ENCODE results near the gene DDN. TPM values are rescaled to one million over a fixed set of nuclear protein-coding genes. Genes with fewer than 3 reads are reported as not detected.

Gene DDN
- total RNA-seq, 1 experiment from 2014 or later: 3.5 TPM

DNA sequence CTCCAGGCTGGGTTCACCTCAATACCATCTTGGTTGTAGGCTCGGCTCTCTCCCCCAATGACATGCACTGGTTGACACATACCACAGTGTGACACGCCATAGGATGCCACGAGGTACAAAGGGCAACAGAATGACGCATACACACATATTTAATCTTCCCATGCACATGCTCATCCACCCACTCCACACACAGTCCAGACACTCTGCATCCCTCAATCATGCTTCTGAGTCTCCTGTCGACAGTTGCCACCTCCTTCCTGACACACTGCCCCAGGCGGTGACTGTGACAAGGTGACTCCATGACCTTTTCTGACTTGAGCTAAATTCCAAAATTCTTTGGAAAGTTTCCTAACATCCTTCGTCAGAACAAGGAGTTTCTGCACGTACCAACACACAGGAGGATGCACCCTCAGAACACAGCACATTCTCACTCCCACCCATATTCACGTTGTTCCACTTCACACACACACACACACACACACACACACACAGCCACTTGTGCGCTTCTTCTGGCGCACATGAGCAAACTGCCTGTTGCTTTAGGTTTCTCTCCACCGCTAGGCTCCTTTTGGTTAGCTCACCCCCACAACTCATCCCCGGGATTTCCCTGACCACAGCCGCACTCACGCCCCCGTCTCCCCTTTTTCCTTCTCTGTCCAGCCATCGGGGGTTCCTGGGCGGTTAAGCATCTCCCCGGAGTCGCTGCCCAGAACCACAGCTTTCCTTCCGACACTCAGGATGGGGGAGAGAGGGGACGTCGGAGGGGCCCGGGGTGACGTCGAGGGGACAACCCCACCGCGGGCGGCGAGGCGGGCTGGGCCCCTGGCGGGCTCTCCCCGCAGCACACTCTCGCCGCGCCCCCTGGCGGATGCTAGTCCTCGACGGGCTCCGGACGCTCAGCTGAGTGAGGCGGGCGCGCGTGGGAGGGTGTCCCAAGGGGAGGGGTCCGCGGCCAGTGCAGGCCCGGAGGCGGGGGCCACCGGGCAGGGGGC, 21.6 kb downstream of the DDN start:
- H3K4me3 ChIP-seq (ENCODE audit: low read length): peak overlapping the region; percentile 67; the same call in 1 of the 2 replicates
- H3K9me3 ChIP-seq (ENCODE audit: low read length): no peaks in the 10 kb centered on the region
- no peak overlapping the region for H2AFZ ChIP-seq (ENCODE audit: low read length)
- H3K27ac ChIP-seq (ENCODE audit: low read length): no peak overlapping the region
- ATAC-seq: peak; percentile 37
- H3F3A ChIP-seq (ENCODE audit: low read length, unreplicated experiment): no peaks in the 10 kb centered on the region
- H3K36me3 ChIP-seq (ENCODE audit: low read depth, low read length): no peaks in the 10 kb centered on the region
- H3K9ac ChIP-seq (ENCODE audit: low read length): no peak overlapping the region
- no TSS peak for BruUV-seq (replicated peaks)
- CTCF ChIA-PET: no interaction called here
- TF ChIP-seq EZH2phosphoT487 (IDR thresholded peaks at IDR 0.05; ENCODE audit: borderline replicate concordance, low read length) (no peak), EZH2 (IDR thresholded peaks at IDR 0.05; ENCODE audit: low read length, unreplicated experiment) (no peak)
- TF ChIP-seq, protein P1, sequence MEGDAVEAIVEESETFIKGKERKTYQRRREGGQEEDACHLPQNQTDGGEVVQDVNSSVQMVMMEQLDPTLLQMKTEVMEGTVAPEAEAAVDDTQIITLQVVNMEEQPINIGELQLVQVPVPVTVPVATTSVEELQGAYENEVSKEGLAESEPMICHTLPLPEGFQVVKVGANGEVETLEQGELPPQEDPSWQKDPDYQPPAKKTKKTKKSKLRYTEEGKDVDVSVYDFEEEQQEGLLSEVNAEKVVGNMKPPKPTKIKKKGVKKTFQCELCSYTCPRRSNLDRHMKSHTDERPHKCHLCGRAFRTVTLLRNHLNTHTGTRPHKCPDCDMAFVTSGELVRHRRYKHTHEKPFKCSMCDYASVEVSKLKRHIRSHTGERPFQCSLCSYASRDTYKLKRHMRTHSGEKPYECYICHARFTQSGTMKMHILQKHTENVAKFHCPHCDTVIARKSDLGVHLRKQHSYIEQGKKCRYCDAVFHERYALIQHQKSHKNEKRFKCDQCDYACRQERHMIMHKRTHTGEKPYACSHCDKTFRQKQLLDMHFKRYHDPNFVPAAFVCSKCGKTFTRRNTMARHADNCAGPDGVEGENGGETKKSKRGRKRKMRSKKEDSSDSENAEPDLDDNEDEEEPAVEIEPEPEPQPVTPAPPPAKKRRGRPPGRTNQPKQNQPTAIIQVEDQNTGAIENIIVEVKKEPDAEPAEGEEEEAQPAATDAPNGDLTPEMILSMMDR (conservative IDR thresholded peaks at IDR 0.05; ENCODE audit: low read depth, low read length): peak; percentile 75
- no peaks in the 10 kb centered on the region for H4K20me1 ChIP-seq (ENCODE audit: low read length)
- H3K27me3 ChIP-seq (ENCODE audit: low read length): peaks cover 52% of the 10 kb centered on the region
- H3K4me1 ChIP-seq (ENCODE audit: insufficient read depth, low read length): peaks cover 29% of the 10 kb centered on the region
- H3K4me2 ChIP-seq (ENCODE audit: low read length): peak overlapping the region; percentile 94
- POLR2A ChIA-PET (ENCODE audit: unreplicated experiment): no interaction called here
- H3K9me2 ChIP-seq (replicated peaks; ENCODE audit: low read length): no peaks in the 10 kb centered on the region
- DNase-seq: peak; percentile 47
- H3K79me2 ChIP-seq (ENCODE audit: low read length): no peaks in the 10 kb centered on the region
- intact Hi-C loops (cut with micrococcal nuclease): no loop called here

DNA sequence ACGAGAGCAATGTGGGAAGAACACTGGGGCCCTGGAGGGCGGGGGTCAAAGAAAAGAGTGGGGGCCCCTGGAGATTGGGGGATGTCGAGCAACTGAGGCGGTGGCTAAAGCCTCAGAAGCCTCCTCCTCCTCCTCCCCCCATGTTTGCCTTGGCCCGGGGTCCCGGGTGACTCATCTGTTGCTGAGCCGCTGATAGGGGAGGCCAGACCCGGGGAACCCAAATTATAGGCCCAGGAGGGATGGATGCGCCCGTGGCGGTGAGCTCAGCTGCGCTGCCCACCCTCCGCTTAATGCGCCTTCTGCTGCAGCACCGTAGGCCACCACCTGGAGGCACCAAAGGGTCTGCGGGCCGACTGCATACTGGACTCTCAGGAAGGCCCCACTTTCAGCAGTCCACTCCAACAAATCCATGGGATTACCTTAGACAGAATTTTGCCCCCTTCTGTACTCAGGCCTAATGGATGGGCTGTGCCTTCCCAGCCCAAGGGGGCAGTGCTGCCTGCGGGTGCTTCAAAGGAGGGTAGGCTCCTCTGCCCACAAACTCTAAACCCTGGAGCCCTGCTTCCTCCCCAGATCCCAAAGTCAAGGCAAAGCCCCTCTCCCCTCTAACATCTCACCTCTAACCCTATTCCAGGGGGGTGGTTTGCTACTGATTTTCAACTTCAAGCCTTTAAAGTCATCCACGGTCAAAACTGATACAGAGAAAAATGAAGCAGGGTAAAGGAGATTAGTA, 25.1 kb downstream of the DDN start:
- H3K27me3 ChIP-seq (ENCODE audit: low read length): peaks cover 19% of the 10 kb centered on the region
- intact Hi-C loops (cut with micrococcal nuclease): no loop called here
- H3K9me2 ChIP-seq (replicated peaks; ENCODE audit: low read length): no peaks in the 10 kb centered on the region
- POLR2A ChIA-PET (ENCODE audit: unreplicated experiment): no interaction called here
- ATAC-seq: no peak
- CTCF ChIA-PET: no interaction called here
- peaks cover 20% of the 10 kb centered on the region for H3K4me1 ChIP-seq (ENCODE audit: insufficient read depth, low read length)
- H3K4me3 ChIP-seq (ENCODE audit: low read length): no peak overlapping the region
- DNase-seq: no peak
- no TSS peak for BruUV-seq (replicated peaks)
- TF ChIP-seq, protein P1 (conservative IDR thresholded peaks at IDR 0.05; ENCODE audit: low read depth, low read length): peak; percentile 43; the same call in 1 of the 2 replicates
- TF ChIP-seq EZH2 (IDR thresholded peaks at IDR 0.05; ENCODE audit: low read length, unreplicated experiment): no peak
- no peaks in the 10 kb centered on the region for H3K36me3 ChIP-seq (ENCODE audit: low read depth, low read length)
- no peak overlapping the region for H3K4me2 ChIP-seq (ENCODE audit: low read length)
- no peak overlapping the region for H2AFZ ChIP-seq (ENCODE audit: low read length)
- H3F3A ChIP-seq (ENCODE audit: low read length, unreplicated experiment): no peaks in the 10 kb centered on the region
- H3K79me2 ChIP-seq (ENCODE audit: low read length): no peaks in the 10 kb centered on the region
- no peaks in the 10 kb centered on the region for H3K9me3 ChIP-seq (ENCODE audit: low read length)
- H3K27ac ChIP-seq (ENCODE audit: low read length): no peak overlapping the region
- H3K9ac ChIP-seq (ENCODE audit: low read length): no peak overlapping the region
- H4K20me1 ChIP-seq (ENCODE audit: low read length): no peaks in the 10 kb centered on the region

Data from PC-3 (cell line).